HG02763 (cell line): ENCODE data around the gene ZFP36L2.
A peak's percentile ranks its signal among the peaks of the same experiment; 100 is the strongest.

Source experiments
- ATAC-seq: cut with Tn5 transposase; IDR thresholded peaks from one replicate; pipeline ENCODE4 v1.9.1; 2021; ENCODE audit warnings: mild to moderate bottlenecking, moderate library complexity; ENCODE audit not compliant: unreplicated experiment

The ZFP36L2 gene

DNA sequence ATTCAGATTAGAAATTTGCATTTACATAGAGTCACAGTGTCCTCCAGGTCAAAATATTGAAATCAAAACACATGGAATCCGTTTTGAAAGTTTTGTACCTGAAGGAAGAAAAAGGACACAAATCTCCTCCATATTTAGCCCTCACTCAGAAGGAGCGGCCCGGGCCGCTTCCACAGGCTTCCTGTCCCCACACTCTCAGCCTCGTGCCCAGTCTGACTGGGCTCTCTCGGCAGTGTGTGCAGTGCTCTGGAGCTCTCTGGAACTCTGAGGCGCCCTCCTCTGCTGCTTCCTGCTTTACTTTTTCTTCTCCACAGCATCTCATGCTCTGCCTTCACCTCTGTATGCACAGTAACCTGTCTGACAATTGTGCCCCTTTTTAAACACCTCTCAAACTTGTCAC lies 22.2 kb upstream of the ZFP36L2 start:
- ATAC-seq: no peak

DNA sequence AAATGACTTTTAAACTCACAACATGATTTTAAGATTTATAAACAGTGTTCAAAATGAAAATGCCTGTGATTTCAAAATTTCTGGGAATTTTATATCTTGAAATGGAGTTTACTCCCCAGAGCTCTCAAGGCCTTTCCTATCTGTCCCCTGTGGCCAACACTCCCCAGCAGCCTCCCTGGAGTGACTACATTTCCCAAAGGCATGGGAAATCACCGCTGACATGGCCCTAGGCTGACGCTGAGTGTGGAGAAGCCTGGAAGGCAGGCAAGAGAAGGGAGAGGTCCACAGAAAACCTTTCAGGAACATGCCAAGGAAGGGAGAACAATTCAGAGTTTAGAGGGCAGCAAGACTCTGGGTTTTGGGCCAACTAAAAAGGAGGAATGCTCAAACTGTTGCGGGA lies 20.2 kb upstream of the ZFP36L2 start:
- no peak for ATAC-seq

- ATAC-seq: no peak
Observed at GRCh38 chr2:43241558-43241957, 15.2 kb upstream of the ZFP36L2 start.

GRCh38 chr2:43240766-43241150 lies 14.4 kb upstream of the ZFP36L2 start:
- ATAC-seq: no peak

DNA sequence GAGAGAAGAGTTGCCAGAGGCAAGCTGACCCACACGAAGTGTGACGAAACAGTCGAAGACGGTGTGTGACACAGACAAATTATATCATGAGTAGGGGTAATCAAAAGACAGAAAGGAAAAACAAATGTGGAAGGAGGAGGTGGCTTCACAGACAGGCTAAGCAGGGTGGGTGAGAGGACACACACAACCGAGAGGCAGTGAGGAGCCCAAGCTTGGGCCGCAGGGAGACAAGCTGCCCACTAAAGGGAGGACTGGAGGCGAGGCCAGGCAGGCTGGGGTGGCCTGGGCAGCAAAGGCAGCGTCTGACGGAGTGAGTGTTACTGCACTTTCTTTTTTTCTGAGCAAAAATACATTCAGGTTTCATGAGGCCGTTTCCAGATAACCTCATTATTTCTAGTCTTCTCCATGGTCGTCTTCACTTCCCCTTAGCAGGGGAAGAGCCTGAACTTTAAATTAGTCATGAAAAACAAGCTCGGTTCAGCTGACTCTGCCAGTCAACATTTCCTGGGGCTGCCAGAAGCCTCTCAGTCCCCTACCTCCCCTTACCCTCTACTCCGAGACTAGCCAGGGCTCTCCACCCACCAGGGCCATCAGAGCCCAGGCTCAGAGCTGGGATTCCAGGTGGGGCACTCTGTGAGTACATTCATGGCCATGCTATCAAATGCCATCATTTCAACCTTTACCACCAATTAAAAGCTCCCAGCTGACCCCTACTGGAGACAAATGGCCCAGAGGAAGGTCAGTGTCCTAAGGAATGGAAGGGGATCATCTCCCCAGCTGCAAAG lies 13.8 kb upstream of the ZFP36L2 start:
- no peak for ATAC-seq

- ATAC-seq: no peak
Observed at GRCh38 chr2:43238813-43239212, 12.4 kb upstream of the ZFP36L2 start.

GRCh38 chr2:43238176-43238575 lies 11.8 kb upstream of the ZFP36L2 start:
- no peak for ATAC-seq

- no peak for ATAC-seq
Observed at GRCh38 chr2:43233218-43234212, 7.1 kb upstream of the ZFP36L2 start.

GRCh38 chr2:43230951-43231827 lies 4.8 kb upstream of the ZFP36L2 start:
- ATAC-seq: no peak

GRCh38 chr2:43230351-43230885 lies 4.0 kb upstream of the ZFP36L2 start:
- no peak for ATAC-seq

- ATAC-seq: no peak
Observed at GRCh38 chr2:43228756-43229659, 2.6 kb upstream of the ZFP36L2 start.

DNA sequence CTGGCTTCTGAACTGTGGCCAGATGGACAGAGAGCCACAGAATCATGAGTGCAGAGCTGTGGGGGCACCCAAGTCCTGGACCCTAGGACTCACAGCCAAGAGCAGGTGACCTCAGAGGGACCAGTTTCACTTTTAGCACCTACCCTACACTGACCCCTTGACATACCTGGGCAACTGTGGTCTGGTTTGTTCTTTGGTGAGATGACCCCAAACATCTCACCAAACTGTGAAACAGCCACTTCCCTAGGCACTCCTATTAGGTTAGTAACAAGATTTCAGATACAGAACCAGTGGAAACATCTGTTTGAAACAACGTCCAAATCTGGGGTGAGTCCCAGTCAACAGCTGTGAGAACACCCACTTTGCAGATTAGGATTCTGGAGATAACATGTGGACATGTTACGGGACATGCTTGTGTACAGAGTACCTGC lies 1.9 kb upstream of the ZFP36L2 start:
- ATAC-seq: no peak

GRCh38 chr2:43227830-43228281 lies 1.4 kb upstream of the ZFP36L2 start:
- no peak for ATAC-seq

DNA sequence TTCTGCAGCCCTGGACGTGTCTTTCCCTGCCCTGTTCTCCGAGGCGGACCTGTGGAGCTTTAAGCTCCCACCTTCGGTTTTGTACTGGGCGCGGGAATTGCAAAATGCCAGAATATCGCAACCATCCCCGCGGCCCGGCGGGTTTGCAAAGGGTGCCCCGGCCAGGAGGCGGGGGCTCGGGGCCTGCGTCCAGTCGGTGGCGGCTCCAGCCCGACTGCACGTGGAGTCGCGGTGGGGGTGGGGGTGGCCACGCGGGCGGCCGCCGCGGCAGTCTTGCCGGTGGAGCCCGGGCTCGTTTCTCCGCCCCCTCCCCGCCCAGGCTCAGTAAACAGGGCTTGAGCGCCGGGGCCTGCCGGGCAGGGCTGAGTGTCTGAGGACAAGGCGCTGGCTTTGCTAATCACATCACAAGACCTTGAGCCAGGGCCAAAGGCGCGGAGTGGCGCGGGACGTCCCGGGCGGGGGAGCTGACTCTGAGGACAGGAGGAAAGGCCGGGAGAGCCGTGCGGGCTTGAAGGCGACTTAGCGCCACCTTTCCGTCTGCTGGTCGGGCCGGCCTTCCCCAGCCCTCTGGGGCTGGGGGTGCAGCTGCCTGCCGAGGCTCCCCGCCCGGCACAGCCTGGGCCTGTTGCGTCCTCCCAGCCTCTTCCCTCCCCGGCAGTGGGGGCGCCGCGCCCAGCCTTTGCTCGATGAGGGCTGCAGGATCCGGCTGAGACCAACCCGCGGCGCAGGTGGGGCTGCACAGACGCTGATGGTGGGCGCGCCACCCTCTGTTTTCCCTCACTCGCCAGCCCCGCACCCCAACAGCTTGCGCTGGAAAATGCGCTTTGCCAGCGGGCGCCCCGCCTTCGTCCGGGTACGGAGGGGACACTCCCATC lies 786 bp upstream of the ZFP36L2 start:
- ATAC-seq: peak; percentile 18

GRCh38 chr2:43225788-43226557 lies 433 bp downstream of the ZFP36L2 start:
- peak; percentile 33 for ATAC-seq

DNA sequence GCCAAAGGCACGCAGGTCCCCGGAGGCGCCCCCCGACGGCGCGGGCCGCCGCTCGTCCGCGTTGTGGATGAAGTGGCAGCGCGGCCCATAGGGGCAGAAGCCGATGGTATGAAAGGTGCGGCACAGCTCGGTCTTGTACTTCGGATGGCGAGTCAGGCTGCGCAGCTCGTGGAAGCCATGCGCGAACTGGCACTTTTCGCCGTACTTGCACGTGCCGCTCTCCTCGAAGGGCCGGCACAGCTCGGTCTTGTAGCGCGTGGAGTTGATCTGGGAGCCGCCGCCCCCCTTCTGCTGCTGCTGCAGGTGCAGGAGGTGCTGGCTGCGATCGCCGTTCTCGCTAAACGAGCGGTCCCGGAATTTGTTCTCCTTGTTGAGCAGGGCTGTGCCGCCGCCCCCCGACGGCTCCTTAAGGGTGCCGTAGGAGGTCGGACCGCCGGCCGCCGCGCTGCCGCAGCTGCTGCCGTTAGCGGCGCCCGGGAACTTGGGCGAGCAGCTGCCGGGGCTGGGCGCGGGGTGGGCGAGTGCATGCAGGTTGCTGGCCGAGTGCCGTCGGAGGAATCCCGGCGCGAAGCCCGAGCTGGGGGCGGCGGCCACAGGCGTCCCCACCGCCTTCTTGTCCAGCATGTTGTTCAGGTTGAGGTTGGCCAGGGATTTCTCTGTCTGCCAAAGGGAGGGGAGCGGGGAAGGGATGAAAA lies 1.2 kb downstream of the ZFP36L2 start:
- ATAC-seq: no peak

GRCh38 chr2:43224571-43225092 lies 1.8 kb downstream of the ZFP36L2 start:
- ATAC-seq: no peak
